Calu3 (cell line): Measurements from ENCODE around the gene DNM1. TPM values are rescaled to one million over a fixed set of nuclear protein-coding genes. Genes with fewer than 3 reads are reported as not detected.
A peak's percentile ranks its signal among the peaks of the same experiment; 100 is the strongest.

ENCODE experiments used
- BruUV-seq: library from RNA; stranded (reverse); fragments of 400-500 nt; replicated peaks from 2 replicates; lab custom pipeline; 2021; lab: Mats Ljungman, UMichigan
- CTCF ChIA-PET: fragments of 300-600 bp; sonication (Branson Sonifier 250); formaldehyde crosslinking; loops from one replicate; lab custom pipeline; 2022; ENCODE audit warnings: antibody characterized with exemption; lab: Charles Lee
- DNase-seq: peaks from one replicate; pipeline ENCODE4 v3.0.0; 2022
- H3K27ac Mint-ChIP-seq: one replicate; pipeline ENCODE4 v1.8.0; 2022; ENCODE audit warnings: mixed read lengths; ENCODE audit not compliant: unreplicated experiment
- H3K27me3 Mint-ChIP-seq: one replicate; pipeline ENCODE4 v1.8.0; 2022; ENCODE audit warnings: mixed read lengths; ENCODE audit not compliant: unreplicated experiment
- H3K36me3 Mint-ChIP-seq: one replicate; pipeline ENCODE4 v1.8.0; 2022; ENCODE audit warnings: mild to moderate bottlenecking, moderate library complexity, mixed read lengths; ENCODE audit not compliant: insufficient read depth, unreplicated experiment
- H3K4me1 Mint-ChIP-seq: one replicate; pipeline ENCODE4 v1.8.0; 2022; ENCODE audit warnings: mild to moderate bottlenecking, low read depth, mixed read lengths; ENCODE audit not compliant: unreplicated experiment
- H3K4me3 Mint-ChIP-seq: one replicate; pipeline ENCODE4 v1.8.0; 2022; ENCODE audit warnings: mild to moderate bottlenecking, low read depth, moderate library complexity, mixed read lengths; ENCODE audit not compliant: unreplicated experiment
- H3K9me3 Mint-ChIP-seq: one replicate; pipeline ENCODE4 v1.8.0; 2022; ENCODE audit warnings: low read depth, mixed read lengths; ENCODE audit not compliant: unreplicated experiment
- CTCF ChIP-seq: fragments of 200-600 bp; IDR thresholded peaks from one replicate; pipeline ENCODE4 v1.8.0; 2022; ENCODE audit warnings: antibody characterized with exemption; ENCODE audit not compliant: unreplicated experiment
- intact Hi-C: fragments of 100-400 bp; cut with micrococcal nuclease; formaldehyde crosslinking; loops from one replicate; pipeline ENCODE4 v1.10.0; 2022; ENCODE audit not compliant: unreplicated experiment
- total RNA-seq: library from RNA; stranded (reverse); gene quantifications from 2 replicates; pipeline ENCODE4 v1.2.3, GENCODE V29; 2022

Gene DNM1
- total RNA-seq, 1 experiment from 2014 or later, result 40.0 TPM

GRCh38 chr9:128208386-128208785 is 5.2 kb downstream of the DNM1 start:
- CTCF ChIA-PET, result interaction anchor here (0.6 kb wide), 1 partner anchor 1571 kb away, joined by 3 read pairs; no protein-coding TSS in a partner anchor

GRCh38 chr9:128208946-128209669 is 5.9 kb downstream of the DNM1 start:
- BruUV-seq, result no TSS peak
- peaks cover 37% of the 10 kb centered on the region for H3K4me1 Mint-ChIP-seq
- H3K9me3 Mint-ChIP-seq, result no peaks in the 10 kb centered on the region
- intact Hi-C loops, result no loop called here
- no peak for DNase-seq
- H3K4me3 Mint-ChIP-seq, result no peak overlapping the region
- no peak for TF ChIP-seq CTCF
- no peak overlapping the region for H3K27ac Mint-ChIP-seq
- CTCF ChIA-PET, result no interaction called here
- no peaks in the 10 kb centered on the region for H3K27me3 Mint-ChIP-seq
- peaks cover 34% of the 10 kb centered on the region for H3K36me3 Mint-ChIP-seq

More at GRCh38 chr9:128208386-128208785, 5.2 kb downstream of the DNM1 start:
- intact Hi-C loops, result no loop called here
- Mint-ChIP-seq H3K27me3 (no peaks in the 10 kb centered on the region), H3K36me3 (peaks cover 36% of the 10 kb centered on the region), H3K9me3 (no peaks in the 10 kb centered on the region), H3K4me3 (no peak overlapping the region), H3K4me1 (peaks cover 37% of the 10 kb centered on the region), H3K27ac (no peak overlapping the region)
- no peak for TF ChIP-seq CTCF
- BruUV-seq, result no TSS peak
- no peak for DNase-seq

- H3K27me3 Mint-ChIP-seq, result no peaks in the 10 kb centered on the region
- no peak for TF ChIP-seq CTCF
- intact Hi-C loops, result no loop called here
- H3K9me3 Mint-ChIP-seq, result no peaks in the 10 kb centered on the region
- peak overlapping the region; percentile 27 for H3K27ac Mint-ChIP-seq
- H3K4me1 Mint-ChIP-seq, result peaks cover 32% of the 10 kb centered on the region
- H3K36me3 Mint-ChIP-seq, result peaks cover 24% of the 10 kb centered on the region
- BruUV-seq, result no TSS peak
- DNase-seq, result peak; percentile 32
- H3K4me3 Mint-ChIP-seq, result peak overlapping the region; percentile 22
- CTCF ChIA-PET, result interaction anchor here (1.0 kb wide), 1 partner anchor 18 kb away, joined by 3 read pairs; no protein-coding TSS in a partner anchor
Measured at GRCh38 chr9:128211186-128211980, 8.2 kb downstream of the DNM1 start.

- Mint-ChIP-seq H3K27me3 (no peaks in the 10 kb centered on the region), H3K4me3 (peak overlapping the region; percentile 22), H3K36me3 (peaks cover 19% of the 10 kb centered on the region), H3K9me3 (no peaks in the 10 kb centered on the region), H3K4me1 (peaks cover 27% of the 10 kb centered on the region), H3K27ac (peak overlapping the region; percentile 27)
- no peak for DNase-seq
- no peak for TF ChIP-seq CTCF
- intact Hi-C loops, result no loop called here
- no TSS peak for BruUV-seq
- CTCF ChIA-PET, result interaction anchor here (1.0 kb wide), 1 partner anchor 19 kb away, joined by 3 read pairs; no protein-coding TSS in a partner anchor
Measured at GRCh38 chr9:128211981-128212281, 8.8 kb downstream of the DNM1 start.
